CD4-positive, alpha-beta T cell (primary cell): ENCODE results near the gene GRK5. TPM values are rescaled to one million over a fixed set of nuclear protein-coding genes. Genes with fewer than 3 reads are reported as not detected.

Experiments
- ATAC-seq: fragments of 200-7000 bp; cut with Tn5 transposase; one replicate; pipeline ENCODE4 v1.10.0; 2022; ENCODE audit warnings: mild to moderate bottlenecking; ENCODE audit not compliant: poor library complexity
- CTCF ChIA-PET: fragments of 350-600 bp; sonication (Branson Sonifier 250); formaldehyde crosslinking; loops from one replicate; lab custom pipeline; 2021; ENCODE audit warnings: antibody characterized with exemption, inconsistent platforms; lab: Charles Lee
- POLR2A ChIA-PET: fragments of 350-600 bp; sonication (Branson Sonifier 250); formaldehyde crosslinking; loops from one replicate; lab custom pipeline; 2021; ENCODE audit warnings: antibody characterized with exemption, inconsistent platforms; lab: Charles Lee
- DNase-seq, 14 experiments: peaks; one replicate each; pipeline ENCODE4 v3.0.0-alpha.2; 2013 to 2020; ENCODE audit warnings: mixed read lengths in 2 of 14
- H3K27ac ChIP-seq, 2 donors: one replicate each; pipeline versions ENCODE4 v1.5.1 to v1.7.0; 2013; ENCODE audit warnings: low read length in 2 of 2, low read depth in 1 of 2, mild to moderate bottlenecking in 1 of 2
- H3K27me3 ChIP-seq, 2 experiments: 1 replicate in 1 of 2; 2 replicates in 1 of 2; pipeline versions ENCODE4 v1.6.1 to v1.7.0; 2013; ENCODE audit warnings: low read length in 2 of 2, control low read depth in 1 of 2, mild to moderate bottlenecking in 1 of 2, moderate library complexity in 1 of 2; ENCODE audit not compliant: insufficient read depth in 2 of 2, control insufficient read depth in 1 of 2
- H3K36me3 ChIP-seq: one replicate; pipeline ENCODE4 v1.6.1; 2013; ENCODE audit warnings: low read length, control low read depth; ENCODE audit not compliant: insufficient read depth
- H3K4me1 ChIP-seq: one replicate; pipeline ENCODE4 v1.6.1; 2013; ENCODE audit warnings: low read length, control low read depth; ENCODE audit not compliant: insufficient read depth
- H3K4me3 ChIP-seq: one replicate; pipeline ENCODE4 v1.5.1; 2013; ENCODE audit warnings: mild to moderate bottlenecking, low read length, moderate library complexity
- H3K9me3 ChIP-seq, 2 experiments: 1 replicate in 1 of 2; 2 replicates in 1 of 2; pipeline versions ENCODE4 v1.6.1 to v1.7.0; 2013; ENCODE audit warnings: low read length in 2 of 2, mild to moderate bottlenecking in 2 of 2, control low read depth in 1 of 2, moderate library complexity in 1 of 2; ENCODE audit not compliant: control insufficient read depth in 1 of 2, insufficient read depth in 1 of 2
- H3K27ac Mint-ChIP-seq: one replicate; pipeline ENCODE4 v1.8.0; 2020; ENCODE audit warnings: mixed read lengths
- H3K27me3 Mint-ChIP-seq: one replicate; pipeline ENCODE4 v1.8.0; 2021; ENCODE audit warnings: mixed read lengths
- H3K36me3 Mint-ChIP-seq: one replicate; pipeline ENCODE4 v1.8.0; 2021; ENCODE audit warnings: low read depth, mixed read lengths
- H3K4me1 Mint-ChIP-seq: one replicate; pipeline ENCODE4 v1.8.0; 2021; ENCODE audit warnings: low read depth, mixed read lengths
- H3K4me3 Mint-ChIP-seq: one replicate; pipeline ENCODE4 v1.8.0; 2020; ENCODE audit warnings: mild to moderate bottlenecking, mixed read lengths
- H3K9me3 Mint-ChIP-seq: one replicate; pipeline ENCODE4 v1.8.0; 2020; ENCODE audit warnings: mixed read lengths
- intact Hi-C, 2 experiments: fragments of 100-400 bp; cut with DNase I in 1 of 2; cut with micrococcal nuclease in 1 of 2; formaldehyde crosslinking; loops; one replicate each; pipeline versions ENCODE4 v1.15.1 to v1.9.0; 2023 to 2025; cut with DNase I, micrococcal nuclease
- total RNA-seq, 174 experiments: library from RNA in 2 of 174; stranded (reverse) in 2 of 174; gene quantifications; one replicate each; pipeline ENCODE4 v1.2.3 and lab custom pipeline; 2021 to 2026
- TF ChIP-seq, protein P1 (sequence below): fragments of 200-600 bp; IDR thresholded peaks from one replicate; pipeline ENCODE4 v1.8.0; 2022; ENCODE audit warnings: antibody characterized with exemption, mild to moderate bottlenecking

The GRK5 gene
- total RNA-seq, 2 experiments from 2014 or later = 19.2 to 20.8 TPM

DNA sequence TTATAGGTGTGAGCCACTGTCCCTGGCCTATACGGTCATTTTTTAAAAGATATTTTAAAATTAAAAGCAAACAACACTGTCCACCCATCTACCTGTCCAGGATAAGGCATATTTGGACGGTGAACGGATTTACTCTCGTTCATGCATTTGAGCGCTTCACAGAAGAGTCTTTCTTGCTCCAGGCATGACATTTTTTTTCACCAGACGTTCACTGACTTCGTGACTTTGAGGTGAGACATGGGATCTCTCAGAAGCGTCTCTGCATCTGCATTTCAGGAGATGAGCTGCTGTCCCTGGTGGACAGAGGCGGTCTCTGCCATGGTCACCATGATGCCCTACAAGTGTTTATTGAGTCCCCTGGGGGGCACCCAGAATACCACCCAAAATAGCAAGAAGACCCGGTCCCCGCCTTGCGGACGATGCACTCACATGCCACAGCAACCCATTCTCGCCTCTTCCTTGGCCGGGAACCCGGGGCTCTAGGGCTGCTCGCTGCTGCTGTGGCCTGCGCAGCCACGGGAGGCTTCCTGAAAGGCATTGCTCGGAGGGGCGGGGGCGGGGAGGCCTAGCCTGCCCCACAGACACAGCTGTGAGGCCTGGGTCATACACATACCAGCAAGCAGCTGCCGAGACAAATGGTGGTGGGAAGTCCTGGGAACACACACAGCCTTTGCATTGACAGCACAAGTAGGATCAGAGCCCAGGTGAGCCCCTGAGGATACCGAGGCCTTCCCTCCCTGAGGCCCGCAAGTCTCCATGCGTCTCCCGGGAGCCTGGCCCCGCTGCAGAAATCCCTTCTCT is 250.8 kb downstream of the GRK5 start:
- TF ChIP-seq, protein P1, sequence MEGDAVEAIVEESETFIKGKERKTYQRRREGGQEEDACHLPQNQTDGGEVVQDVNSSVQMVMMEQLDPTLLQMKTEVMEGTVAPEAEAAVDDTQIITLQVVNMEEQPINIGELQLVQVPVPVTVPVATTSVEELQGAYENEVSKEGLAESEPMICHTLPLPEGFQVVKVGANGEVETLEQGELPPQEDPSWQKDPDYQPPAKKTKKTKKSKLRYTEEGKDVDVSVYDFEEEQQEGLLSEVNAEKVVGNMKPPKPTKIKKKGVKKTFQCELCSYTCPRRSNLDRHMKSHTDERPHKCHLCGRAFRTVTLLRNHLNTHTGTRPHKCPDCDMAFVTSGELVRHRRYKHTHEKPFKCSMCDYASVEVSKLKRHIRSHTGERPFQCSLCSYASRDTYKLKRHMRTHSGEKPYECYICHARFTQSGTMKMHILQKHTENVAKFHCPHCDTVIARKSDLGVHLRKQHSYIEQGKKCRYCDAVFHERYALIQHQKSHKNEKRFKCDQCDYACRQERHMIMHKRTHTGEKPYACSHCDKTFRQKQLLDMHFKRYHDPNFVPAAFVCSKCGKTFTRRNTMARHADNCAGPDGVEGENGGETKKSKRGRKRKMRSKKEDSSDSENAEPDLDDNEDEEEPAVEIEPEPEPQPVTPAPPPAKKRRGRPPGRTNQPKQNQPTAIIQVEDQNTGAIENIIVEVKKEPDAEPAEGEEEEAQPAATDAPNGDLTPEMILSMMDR = no peak
- ATAC-seq = no peak
- Mint-ChIP-seq H3K27me3 (no peaks in the 10 kb centered on the region), H3K27ac (no peak overlapping the region), H3K4me1 (no peaks in the 10 kb centered on the region), H3K36me3 (peaks cover 7% of the 10 kb centered on the region), H3K9me3 (no peaks in the 10 kb centered on the region), H3K4me3 (no peak overlapping the region)
- ChIA-PET CTCF (interaction anchor here (1.8 to 2.2 kb wide), 2 partner anchors 13 kb away, joined by 5 to 8 read pairs; no protein-coding TSS in a partner anchor), POLR2A (no interaction called here)
- DNase-seq = no peak
- Histone ChIP-seq H3K27ac (no peak overlapping the region), H3K9me3 (peaks cover 0 to 3% of the 10 kb centered on the region in 2 experiments), H3K4me3 (no peak overlapping the region), H3K4me1 (no peaks in the 10 kb centered on the region), H3K36me3 (peaks cover 5% of the 10 kb centered on the region), H3K27me3 (no peaks in the 10 kb centered on the region)
- intact Hi-C loops = no loop called here

DNA sequence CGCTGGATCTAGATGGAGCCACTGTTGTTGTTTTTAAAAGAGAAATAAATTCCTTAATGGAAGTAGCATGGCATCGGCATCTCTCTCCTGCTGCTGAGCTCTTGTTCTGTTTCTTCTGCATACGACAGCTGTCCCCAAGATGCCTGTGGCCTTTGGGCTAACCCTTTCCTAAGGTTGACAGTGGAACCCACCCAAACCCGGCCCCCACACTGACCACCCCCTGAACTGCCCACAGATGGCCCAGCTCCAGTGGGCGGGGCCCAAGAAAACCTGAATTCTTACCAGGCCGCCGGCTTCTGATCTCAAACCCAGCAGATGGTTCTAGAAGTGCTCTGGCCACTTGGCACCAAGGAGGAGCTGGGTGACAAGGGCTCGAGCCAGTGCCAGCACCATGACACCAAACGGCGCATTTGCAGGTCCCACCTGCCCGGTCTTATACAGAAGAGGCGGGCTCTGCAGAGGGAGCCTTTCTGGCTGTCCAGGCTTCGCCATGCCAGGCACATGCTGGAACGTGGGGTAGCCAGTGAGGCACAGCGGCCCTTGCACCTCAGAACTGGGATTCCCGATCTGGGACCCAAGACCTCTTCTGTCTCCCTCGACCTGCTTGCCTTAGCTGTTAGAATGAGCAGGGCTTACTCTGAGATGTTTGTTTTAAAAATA is 252.4 kb downstream of the GRK5 start:
- no peak overlapping the region for H3K27ac ChIP-seq
- H3K9me3 Mint-ChIP-seq = no peaks in the 10 kb centered on the region
- no peaks in the 10 kb centered on the region for H3K4me1 ChIP-seq
- H3K4me1 Mint-ChIP-seq = no peaks in the 10 kb centered on the region
- H3K9me3 ChIP-seq = peaks cover 0 to 3% of the 10 kb centered on the region in 2 experiments
- no peak overlapping the region for H3K4me3 Mint-ChIP-seq
- peaks cover 2% of the 10 kb centered on the region for H3K36me3 ChIP-seq
- DNase-seq = no peak
- H3K27me3 ChIP-seq = no peaks in the 10 kb centered on the region
- H3K4me3 ChIP-seq = no peak overlapping the region
- intact Hi-C loops = no loop called here
- ChIA-PET CTCF (interaction anchor here (1.8 kb wide), 1 partner anchor 15 kb away, joined by 8 read pairs; no protein-coding TSS in a partner anchor), POLR2A (no interaction called here)
- TF ChIP-seq, protein P1 = no peak
- H3K36me3 Mint-ChIP-seq = no peaks in the 10 kb centered on the region
- ATAC-seq = no peak
- H3K27ac Mint-ChIP-seq = no peak overlapping the region
- no peaks in the 10 kb centered on the region for H3K27me3 Mint-ChIP-seq

DNA sequence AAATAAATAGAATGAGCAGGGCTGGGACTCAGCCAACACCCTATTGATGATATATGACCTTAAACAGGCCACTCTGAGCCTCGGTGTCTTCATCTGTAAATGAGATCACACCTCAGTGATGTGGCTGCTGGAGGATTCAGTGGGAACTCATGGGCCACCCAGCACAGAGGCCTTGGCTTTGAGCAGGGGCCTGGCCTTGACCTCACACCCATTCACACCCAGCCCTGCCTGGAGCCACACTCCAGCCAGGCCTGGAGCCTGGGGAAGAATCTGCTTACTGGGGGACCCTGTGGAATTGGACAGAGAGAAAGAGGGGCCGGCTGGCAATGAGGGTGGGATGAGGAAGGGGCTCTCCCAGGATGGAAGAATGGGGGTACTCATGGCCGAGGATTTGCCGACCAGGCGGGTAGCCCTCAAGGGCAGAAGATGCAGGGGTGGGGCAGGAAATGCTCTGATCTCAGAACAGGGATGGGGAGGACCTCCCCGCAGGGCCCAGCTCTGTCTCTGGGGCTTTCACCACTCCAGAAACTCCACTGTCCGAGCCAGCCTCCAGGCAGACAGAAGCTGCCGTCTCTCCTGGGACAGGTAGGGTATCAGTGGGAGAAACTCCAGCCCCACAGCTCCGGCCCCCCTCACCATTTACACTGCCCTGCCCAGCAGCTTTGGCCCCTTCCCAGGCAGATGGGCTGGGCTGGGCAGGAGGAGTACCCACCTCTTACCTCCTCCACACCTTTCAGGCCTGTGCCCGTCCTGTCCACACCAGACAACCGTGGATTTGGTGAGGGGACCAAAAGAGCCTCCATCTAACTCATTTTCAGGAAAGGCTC is 253.2 kb downstream of the GRK5 start:
- TF ChIP-seq, protein P1 = no peak
- peaks cover 2% of the 10 kb centered on the region for H3K36me3 ChIP-seq
- no peak overlapping the region for H3K4me3 Mint-ChIP-seq
- ChIA-PET CTCF (no interaction called here), POLR2A (no interaction called here)
- peaks cover 0 to 3% of the 10 kb centered on the region in 2 experiments for H3K9me3 ChIP-seq
- H3K27ac ChIP-seq = no peak overlapping the region
- H3K4me3 ChIP-seq = no peak overlapping the region
- peaks cover 2% of the 10 kb centered on the region for H3K4me1 ChIP-seq
- no peaks in the 10 kb centered on the region for H3K27me3 ChIP-seq
- no peaks in the 10 kb centered on the region for H3K4me1 Mint-ChIP-seq
- no peaks in the 10 kb centered on the region for H3K9me3 Mint-ChIP-seq
- intact Hi-C loops = no loop called here
- DNase-seq (no peak), ATAC-seq (no peak)
- H3K36me3 Mint-ChIP-seq = no peaks in the 10 kb centered on the region
- no peaks in the 10 kb centered on the region for H3K27me3 Mint-ChIP-seq
- H3K27ac Mint-ChIP-seq = no peak overlapping the region
